Smooth muscle cell (in vitro differentiated cells): ENCODE data around the gene TLR4. TPM values are rescaled to one million over a fixed set of nuclear protein-coding genes. Genes with fewer than 3 reads are reported as not detected.

Experiments used
- DNase-seq: peaks from one replicate; lab custom pipeline; 2025; ENCODE audit not compliant: unreplicated experiment; lab: John Stamatoyannopoulos, UW
- H2AFZ ChIP-seq: fragments of 200-600 bp; sonication (generic); 2 replicates; pipeline ENCODE4 v1.6.0; 2016; ENCODE audit warnings: antibody characterized with exemption, low read depth, mild to moderate bottlenecking
- H3F3A ChIP-seq: fragments of 200-600 bp; sonication (generic); 2 replicates; pipeline ENCODE4 v1.6.0; 2017; ENCODE audit warnings: antibody characterized with exemption, low read depth
- H3K27ac ChIP-seq: fragments of 200-600 bp; sonication (generic); 2 replicates; pipeline ENCODE4 v1.5.1; 2016; ENCODE audit warnings: low read depth, mild to moderate bottlenecking
- H3K27me3 ChIP-seq: fragments of 200-600 bp; sonication (generic); 2 replicates; pipeline ENCODE4 v1.6.1; 2016; ENCODE audit warnings: low read depth, mild to moderate bottlenecking
- H3K36me3 ChIP-seq: fragments of 200-600 bp; sonication (generic); 2 replicates; pipeline ENCODE4 v1.5.1; 2016; ENCODE audit warnings: low read depth
- H3K4me1 ChIP-seq: fragments of 200-600 bp; sonication (generic); 2 replicates; pipeline ENCODE4 v1.5.1; 2016; ENCODE audit warnings: low read depth
- H3K4me2 ChIP-seq: fragments of 200-600 bp; sonication (generic); 2 replicates; pipeline ENCODE4 v1.6.0; 2016; ENCODE audit warnings: mild to moderate bottlenecking
- H3K4me3 ChIP-seq: fragments of 200-600 bp; sonication (generic); 2 replicates; pipeline ENCODE4 v1.5.1; 2016; ENCODE audit warnings: mild to moderate bottlenecking
- H3K79me2 ChIP-seq: fragments of 200-600 bp; sonication (generic); 2 replicates; pipeline ENCODE4 v1.6.0; 2016; ENCODE audit warnings: low read depth, mild to moderate bottlenecking
- H3K9ac ChIP-seq: fragments of 200-600 bp; sonication (generic); 2 replicates; pipeline ENCODE4 v1.6.0; 2016; ENCODE audit warnings: low read depth
- H3K9me3 ChIP-seq: fragments of 200-600 bp; sonication (generic); replicated peaks from 2 replicates; pipeline ENCODE4 v1.5.1; 2016; ENCODE audit warnings: low read depth
- H4K20me1 ChIP-seq: fragments of 200-600 bp; sonication (generic); 2 replicates; pipeline ENCODE4 v1.6.0; 2016; ENCODE audit warnings: low read depth
- CTCF ChIP-seq: fragments of 200-600 bp; sonication (generic); IDR thresholded peaks from 2 replicates; pipeline ENCODE4 v1.5.1; 2017; ENCODE audit warnings: borderline replicate concordance, mild to moderate bottlenecking, antibody characterized with exemption; ENCODE audit not compliant: insufficient read depth, poor library complexity, severe bottlenecking
- WGBS: methylation state at CpG from one replicate; pipeline ENCODE4 v1.1.7; 2016; ENCODE audit warnings: low lambda C conversion rate; 5-methylcytosine and 5-hydroxymethylcytosine counted together
- polyA plus RNA-seq: library from polyadenylated mRNA; unstranded; fragments of >200 nt; fragmentation: Nextera tagmentation; extraction: Ambion mirVana; gene quantifications from 2 replicates; pipeline ENCODE4 v1.2.1, GENCODE V29; 2016
- total RNA-seq: library from RNA; depleted of rRNA; stranded (reverse); fragments of >200 nt; gene quantifications from 2 replicates; pipeline ENCODE4 v1.2.3, GENCODE V29; 2014

TLR4 gene
- total and polyA plus RNA-seq, 2 experiments from 2014 or later, result 6.9 to 16.0 TPM

GRCh38 chr9:117682955-117683710 lies 21.1 kb upstream of the TLR4 start:
- WGBS, result 79% methylated on average over 3 of the region's 3 CpGs
- H3K36me3 ChIP-seq, result no peaks in the 10 kb centered on the region
- H2AFZ ChIP-seq, result no peak overlapping the region
- no peaks in the 10 kb centered on the region for H3F3A ChIP-seq
- H3K27ac ChIP-seq, result no peak overlapping the region
- no peaks in the 10 kb centered on the region for H3K4me1 ChIP-seq
- no peak overlapping the region for H3K9ac ChIP-seq
- no peak overlapping the region for H3K4me2 ChIP-seq
- no peaks in the 10 kb centered on the region for H3K27me3 ChIP-seq
- no peak for TF ChIP-seq CTCF
- no peaks in the 10 kb centered on the region for H4K20me1 ChIP-seq
- H3K9me3 ChIP-seq, result no peaks in the 10 kb centered on the region
- no peak for DNase-seq
- H3K4me3 ChIP-seq, result no peak overlapping the region
- no peaks in the 10 kb centered on the region for H3K79me2 ChIP-seq

- Histone ChIP-seq H3K79me2 (no peaks in the 10 kb centered on the region), H3K4me3 (no peak overlapping the region), H3K9me3 (no peaks in the 10 kb centered on the region), H3F3A (no peaks in the 10 kb centered on the region), H3K36me3 (no peaks in the 10 kb centered on the region), H3K27ac (no peak overlapping the region), H2AFZ (no peak overlapping the region), H3K4me1 (no peaks in the 10 kb centered on the region), H3K4me2 (no peak overlapping the region), H4K20me1 (no peaks in the 10 kb centered on the region), H3K9ac (no peak overlapping the region), H3K27me3 (no peaks in the 10 kb centered on the region)
- DNase-seq, result no peak
- no peak for TF ChIP-seq CTCF
- 77% methylated on average over 2 of the region's 2 CpGs for WGBS
Measured at GRCh38 chr9:117687532-117687931, 16.7 kb upstream of the TLR4 start.

- Histone ChIP-seq H4K20me1 (no peaks in the 10 kb centered on the region), H3K4me2 (no peak overlapping the region), H3K9ac (no peak overlapping the region), H3K4me1 (no peaks in the 10 kb centered on the region), H3K79me2 (no peaks in the 10 kb centered on the region), H3K4me3 (no peak overlapping the region), H2AFZ (no peak overlapping the region), H3F3A (no peaks in the 10 kb centered on the region), H3K27me3 (no peaks in the 10 kb centered on the region), H3K27ac (no peak overlapping the region), H3K36me3 (no peaks in the 10 kb centered on the region), H3K9me3 (no peaks in the 10 kb centered on the region)
- TF ChIP-seq CTCF, result no peak
- no peak for DNase-seq
Measured at GRCh38 chr9:117691367-117691766, 12.8 kb upstream of the TLR4 start.

- WGBS, result 98% methylated on average over 2 of the region's 2 CpGs
- H3K36me3 ChIP-seq, result no peaks in the 10 kb centered on the region
- H3K9ac ChIP-seq, result no peak overlapping the region
- no peak for DNase-seq
- H3K4me3 ChIP-seq, result no peak overlapping the region
- H3K9me3 ChIP-seq, result no peaks in the 10 kb centered on the region
- no peaks in the 10 kb centered on the region for H3K4me1 ChIP-seq
- no peaks in the 10 kb centered on the region for H3F3A ChIP-seq
- H4K20me1 ChIP-seq, result no peaks in the 10 kb centered on the region
- H3K4me2 ChIP-seq, result no peak overlapping the region
- no peak overlapping the region for H2AFZ ChIP-seq
- H3K79me2 ChIP-seq, result no peaks in the 10 kb centered on the region
- TF ChIP-seq CTCF, result no peak
- H3K27me3 ChIP-seq, result no peaks in the 10 kb centered on the region
- no peak overlapping the region for H3K27ac ChIP-seq
Measured at GRCh38 chr9:117696154-117696553, 8.0 kb upstream of the TLR4 start.
